ENCODE results near the gene DISC1.
"Not testable (repeated sequence)": the region's sequence is repeated elsewhere in the genome, so short reads cannot be mapped to it uniquely, and the experiment has no call there.

The DISC1 gene

DNA sequence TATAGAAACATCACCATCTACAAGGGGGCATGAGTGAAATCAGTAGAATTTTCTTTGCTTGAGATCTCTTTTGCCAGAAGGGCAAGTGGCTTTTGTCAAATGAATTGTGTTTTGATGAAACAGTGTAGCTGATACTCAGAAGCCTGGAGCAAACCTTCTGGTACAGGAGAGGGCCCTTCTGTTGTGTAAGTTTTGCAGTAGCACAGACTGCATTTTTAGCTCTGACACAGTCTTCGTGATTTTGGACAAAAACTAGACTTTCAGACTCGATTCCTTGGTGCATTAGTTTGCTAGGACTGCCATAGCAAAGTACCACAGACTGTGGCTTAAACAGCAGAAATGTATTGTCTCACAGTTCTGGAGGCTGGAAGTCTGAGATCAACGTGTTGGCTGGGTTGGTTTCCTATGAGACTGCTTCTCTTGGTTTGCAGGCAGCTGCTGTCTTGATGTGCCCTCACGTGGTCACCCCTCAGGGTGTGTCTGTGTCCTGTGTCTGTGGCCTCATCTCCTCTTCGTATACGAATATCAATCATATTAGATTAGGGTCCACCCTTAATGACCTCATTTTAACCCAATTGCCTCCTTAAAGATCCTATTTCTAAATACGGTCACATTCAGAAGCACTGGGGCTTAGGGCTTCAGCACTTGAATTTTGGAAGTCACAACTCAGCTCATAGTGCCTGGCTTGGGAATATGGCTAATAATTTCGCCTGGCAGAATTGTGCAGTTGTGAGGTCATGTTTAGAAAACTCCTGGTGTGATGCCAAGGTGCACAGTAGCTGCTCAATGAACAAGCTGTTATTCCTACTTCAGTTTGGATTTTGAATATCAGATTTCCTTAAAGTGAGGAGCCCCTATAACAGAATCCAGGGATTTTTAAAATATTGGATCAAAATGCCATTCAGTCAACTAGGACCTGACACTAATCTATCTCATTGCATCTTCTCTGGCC is 21.2 kb upstream of the DISC1 start:
- in situ Hi-C loops (cut with MboI; ENCODE audit: low sequenced_read_pairs): loop anchor here (10.0 kb wide), 1 partner anchor 251 kb away; no protein-coding TSS in a partner anchor

DNA sequence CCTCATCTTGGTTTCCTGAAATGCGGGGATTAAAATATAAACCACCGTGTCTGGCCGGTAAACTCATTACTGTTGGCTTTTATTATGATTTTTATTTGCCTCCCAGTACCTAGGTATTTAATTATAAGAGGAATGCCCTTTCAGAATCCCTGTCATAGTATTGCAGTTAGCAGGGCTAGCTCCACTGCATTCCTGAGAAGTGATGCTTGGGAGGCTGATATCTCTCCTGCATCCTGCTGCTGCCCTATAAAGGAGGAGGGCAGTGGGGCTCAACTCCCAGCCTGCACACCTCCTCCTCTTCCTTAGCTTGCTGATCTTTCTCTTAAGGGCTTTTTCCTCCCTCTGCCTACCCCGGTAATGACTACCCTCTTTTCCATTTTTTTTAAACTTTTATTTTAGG is 19.9 kb upstream of the DISC1 start:
- in situ Hi-C loops (cut with MboI; ENCODE audit: low sequenced_read_pairs): loop anchor here (10.0 kb wide), 1 partner anchor 252 kb away; no protein-coding TSS in a partner anchor

DNA sequence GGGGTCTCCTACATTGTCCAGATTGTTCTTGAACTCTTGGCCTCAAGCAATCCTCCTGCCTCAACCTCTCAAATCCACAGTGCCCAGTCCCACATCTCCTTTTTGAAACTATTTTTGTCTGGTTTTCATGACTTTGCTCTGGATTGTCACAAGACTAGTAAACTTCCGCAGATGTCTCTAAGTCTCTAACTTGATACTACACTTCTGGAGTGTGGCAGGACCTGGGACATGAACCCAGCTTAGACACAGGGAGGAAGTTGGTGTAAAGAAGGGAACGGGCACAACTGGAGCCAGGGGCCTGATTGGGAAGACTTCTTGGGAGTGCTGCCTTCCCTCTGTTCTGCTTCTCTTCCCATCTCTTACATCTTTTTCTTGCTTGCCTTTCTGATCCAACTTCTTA is 16.2 kb upstream of the DISC1 start:
- in situ Hi-C loops (cut with MboI; ENCODE audit: low sequenced_read_pairs): no loop called here

DNA sequence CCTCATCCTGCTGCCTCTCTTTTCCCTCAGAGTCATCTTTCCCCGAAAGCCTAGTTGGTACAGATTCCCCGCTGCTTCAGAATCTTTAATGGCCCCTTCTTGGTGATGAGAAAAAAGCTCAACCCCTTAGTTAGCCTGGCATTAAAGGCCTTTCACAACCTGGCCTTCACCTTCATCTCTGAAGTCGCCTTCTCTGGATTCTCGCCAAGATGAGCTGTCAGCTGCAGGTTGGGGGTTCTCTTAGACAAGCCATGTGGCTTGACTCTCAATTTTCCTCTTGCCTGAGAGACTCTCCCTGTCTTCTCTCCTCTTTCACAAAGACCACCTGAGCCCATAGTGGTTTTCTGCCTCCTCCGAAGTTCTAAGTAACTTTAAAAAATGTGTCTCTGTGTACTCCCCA is 15.5 kb upstream of the DISC1 start:
- in situ Hi-C loops (cut with MboI; ENCODE audit: low sequenced_read_pairs): no loop called here

DNA sequence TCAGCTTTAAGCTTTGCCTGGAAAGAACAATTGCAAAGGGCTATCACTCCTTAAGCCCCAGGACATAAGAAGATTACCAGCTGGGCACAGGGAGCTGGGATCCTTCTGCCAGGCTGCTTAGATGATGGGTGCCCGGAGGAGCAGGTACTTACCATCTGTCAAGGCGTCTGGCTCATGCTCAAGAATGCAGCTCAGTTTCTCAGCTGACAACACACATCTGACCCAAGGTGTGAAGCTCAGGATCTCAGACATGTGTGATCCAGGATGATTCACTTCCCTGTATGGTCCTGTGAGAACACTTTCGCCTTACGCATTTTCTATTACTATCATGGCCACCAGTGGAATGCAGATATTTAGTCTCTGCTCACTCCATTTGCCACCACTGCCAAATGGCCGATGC is 14.7 kb upstream of the DISC1 start:
- in situ Hi-C loops (cut with MboI; ENCODE audit: low sequenced_read_pairs): no loop called here

DNA sequence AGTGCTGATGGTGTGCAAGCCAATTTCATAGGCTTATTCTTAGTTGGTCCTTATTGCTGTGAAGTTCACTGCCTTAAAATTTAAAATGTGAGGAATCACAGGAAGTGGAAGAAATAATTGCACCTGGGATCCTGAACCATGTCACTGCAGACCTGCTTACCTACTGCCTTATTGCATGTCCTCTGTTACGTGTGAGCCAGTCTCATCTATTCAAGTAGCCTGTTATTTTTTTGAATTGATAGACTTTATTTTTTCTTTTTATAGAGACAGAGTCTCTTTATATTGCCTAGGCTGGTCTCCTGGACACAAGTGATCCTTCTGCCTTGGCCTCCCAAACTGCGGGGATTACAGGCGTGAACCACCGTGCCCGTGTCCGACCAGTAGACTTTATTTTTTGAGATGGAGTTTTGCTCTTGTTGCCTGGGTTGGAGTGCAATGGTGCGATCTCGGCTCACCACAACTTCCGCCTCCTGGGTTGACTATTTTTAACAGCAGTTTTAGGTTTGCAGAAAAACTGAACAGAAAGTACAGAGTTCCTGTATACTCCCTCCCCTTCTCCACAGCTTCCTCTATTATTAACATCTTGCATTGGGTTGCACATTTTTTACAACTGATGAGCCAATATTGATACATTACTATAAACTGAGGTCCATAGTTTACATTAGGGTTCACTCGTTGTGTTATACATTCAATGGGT is 14.0 kb upstream of the DISC1 start:
- in situ Hi-C loops (cut with MboI; ENCODE audit: low sequenced_read_pairs): no loop called here

DNA sequence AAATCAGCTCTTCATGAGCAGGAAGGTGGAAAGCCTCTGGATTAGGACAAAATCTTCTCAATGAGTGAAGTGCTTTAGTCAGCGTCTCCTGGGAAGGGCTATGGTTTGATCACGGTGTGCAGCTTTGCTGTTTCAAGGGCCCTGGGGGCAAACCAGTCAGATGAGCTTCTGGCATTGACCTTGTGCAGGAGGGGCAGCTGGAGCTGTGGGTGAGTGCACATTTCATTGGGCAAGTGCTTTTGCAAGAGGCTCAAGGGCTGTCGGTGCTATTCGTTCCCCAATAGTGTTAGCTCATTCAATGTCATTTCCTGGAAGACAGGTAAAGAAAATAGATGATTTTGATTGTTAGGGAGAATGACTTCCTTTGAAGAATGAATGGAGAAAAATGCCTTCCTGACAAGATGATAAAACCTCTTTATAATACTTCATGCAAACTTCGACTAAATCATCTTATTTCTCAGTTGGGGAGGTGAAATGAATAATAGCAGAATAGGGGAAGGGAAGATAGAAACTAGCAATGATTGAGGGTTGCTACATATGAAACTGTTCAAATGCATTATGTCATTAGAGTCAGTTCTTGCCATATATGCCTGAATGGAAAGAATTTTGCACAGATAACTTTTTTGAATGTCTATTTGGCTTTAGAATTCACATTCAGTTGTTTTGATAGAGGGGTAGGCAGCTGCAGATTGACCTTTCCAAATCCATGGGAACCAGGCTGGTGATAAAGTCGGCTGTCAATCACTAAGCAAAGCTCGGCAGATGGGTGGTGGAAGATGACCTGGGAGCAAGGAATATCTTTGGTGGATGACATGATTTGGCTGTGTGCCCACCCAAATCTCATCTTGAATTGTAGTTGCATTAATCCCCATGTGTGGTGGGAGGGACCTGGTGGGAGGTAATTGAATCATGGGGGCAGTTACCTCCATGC is 12.9 kb upstream of the DISC1 start:
- in situ Hi-C loops (cut with MboI; ENCODE audit: low sequenced_read_pairs): no loop called here

DNA sequence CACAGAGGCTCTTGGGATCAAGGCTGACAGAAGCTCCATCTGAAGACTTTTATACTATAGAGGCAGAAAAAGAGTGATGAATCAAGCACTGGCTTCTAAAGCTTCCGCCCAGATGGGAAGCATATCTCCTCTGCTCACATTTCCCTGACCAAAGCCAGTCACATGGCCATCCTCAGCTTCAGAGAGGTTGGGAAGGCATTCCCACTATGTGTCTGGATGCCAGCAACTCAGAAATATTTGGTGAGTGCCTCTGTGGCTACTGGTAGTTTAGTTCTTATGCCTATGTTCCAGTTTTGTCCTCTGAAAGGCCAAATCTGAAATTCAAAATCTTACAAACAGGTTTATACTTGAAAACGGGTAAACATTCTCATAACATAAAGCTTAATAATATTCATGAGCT is 9.9 kb upstream of the DISC1 start:
- in situ Hi-C loops (cut with MboI; ENCODE audit: low sequenced_read_pairs): no loop called here

DNA sequence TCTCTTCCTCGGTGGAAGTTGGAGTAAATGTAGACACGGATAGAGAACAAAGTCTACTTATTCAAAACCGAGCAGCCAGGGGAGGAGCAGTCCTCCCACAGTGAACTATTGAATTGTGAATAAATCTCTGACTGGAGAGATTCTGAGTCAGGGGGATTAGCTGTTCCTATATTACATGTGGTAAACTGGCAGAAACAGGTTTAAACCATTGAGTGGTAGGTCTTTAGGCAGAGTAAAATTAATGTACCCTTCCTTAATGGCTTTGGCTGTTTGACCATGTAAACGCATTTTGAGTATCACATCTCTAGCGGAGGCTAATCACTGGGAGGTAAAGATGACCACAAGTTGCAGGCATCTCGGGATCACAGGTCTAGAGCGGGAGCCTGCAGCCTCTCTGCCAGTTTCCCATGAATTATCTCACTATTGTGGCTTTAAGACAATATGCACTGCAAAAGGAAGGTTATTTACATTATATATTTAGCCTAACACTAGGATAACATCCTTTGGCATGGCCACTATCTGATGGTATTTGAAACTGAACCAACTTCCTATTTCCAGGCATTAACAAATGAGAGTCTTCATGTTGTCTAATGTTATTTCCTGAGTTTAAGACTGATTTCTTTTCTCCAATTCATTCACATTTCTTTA is 7.9 kb upstream of the DISC1 start:
- in situ Hi-C loops (cut with MboI; ENCODE audit: low sequenced_read_pairs): no loop called here

DNA sequence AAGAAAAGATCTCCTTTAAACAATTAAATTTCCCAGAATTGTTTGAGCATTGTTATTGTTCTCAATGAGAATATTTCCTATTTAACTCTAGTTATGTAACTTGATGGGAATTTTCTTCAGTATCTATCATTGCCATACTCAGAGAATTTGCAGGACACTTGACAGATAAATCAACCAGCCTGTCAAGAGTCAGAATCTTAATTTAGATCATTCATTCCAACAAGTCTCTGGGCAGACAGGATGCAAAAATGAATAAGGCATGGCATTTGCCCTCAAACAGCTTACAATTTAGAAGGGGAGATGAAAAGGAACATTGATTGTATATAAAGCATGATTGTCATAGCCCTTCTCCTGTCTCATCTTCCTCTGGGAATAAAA is 7.3 kb upstream of the DISC1 start:
- in situ Hi-C loops (cut with MboI; ENCODE audit: low sequenced_read_pairs): no loop called here

DNA sequence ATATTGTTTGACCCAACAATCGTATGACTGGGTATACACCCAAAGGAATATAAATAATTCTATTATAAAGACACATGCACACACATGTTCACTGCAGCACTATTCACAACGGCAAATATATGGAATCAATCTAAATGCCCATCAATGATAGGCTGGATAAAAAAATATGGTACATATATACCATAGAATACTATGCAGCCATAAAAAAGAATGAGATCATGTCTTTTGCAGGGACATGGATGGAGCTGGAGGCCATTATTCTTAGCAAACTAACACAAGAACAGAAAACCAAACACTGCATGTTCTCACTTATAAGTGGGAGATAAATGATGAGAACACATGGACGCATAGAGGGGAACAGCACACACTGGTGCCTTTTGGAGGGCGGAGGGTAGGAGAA is 1.5 kb upstream of the DISC1 start:
- in situ Hi-C loops (cut with MboI; ENCODE audit: low sequenced_read_pairs): not testable (repeated sequence)

DNA sequence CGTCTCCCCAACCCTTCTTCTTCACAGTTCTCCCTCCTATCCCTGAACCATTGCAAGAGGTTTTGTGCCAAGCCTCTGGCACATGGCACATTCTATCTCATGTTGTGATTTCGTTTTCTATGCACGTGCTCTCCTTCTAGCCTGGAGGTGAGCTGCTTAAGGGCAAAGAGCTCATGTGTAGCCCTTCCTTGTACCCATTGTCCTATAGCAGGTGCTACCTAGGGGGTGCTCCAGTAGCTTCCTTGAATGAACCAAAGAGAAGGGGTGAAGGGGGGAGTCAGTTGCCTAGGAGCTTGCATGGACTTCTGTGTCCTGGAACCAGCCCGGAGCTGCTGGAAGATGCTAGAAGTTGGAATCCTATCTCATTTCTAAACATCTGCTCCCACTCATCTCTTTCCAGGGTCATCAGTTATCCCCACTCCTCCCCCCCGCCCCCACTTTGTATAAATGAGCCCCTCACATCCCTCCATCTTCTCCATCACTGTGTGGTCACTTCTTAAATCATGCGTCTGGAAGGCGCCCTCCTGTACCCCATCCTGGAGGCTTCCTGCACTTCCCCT is 535 bp upstream of the DISC1 start:
- in situ Hi-C loops (cut with MboI; ENCODE audit: low sequenced_read_pairs): no loop called here

DNA sequence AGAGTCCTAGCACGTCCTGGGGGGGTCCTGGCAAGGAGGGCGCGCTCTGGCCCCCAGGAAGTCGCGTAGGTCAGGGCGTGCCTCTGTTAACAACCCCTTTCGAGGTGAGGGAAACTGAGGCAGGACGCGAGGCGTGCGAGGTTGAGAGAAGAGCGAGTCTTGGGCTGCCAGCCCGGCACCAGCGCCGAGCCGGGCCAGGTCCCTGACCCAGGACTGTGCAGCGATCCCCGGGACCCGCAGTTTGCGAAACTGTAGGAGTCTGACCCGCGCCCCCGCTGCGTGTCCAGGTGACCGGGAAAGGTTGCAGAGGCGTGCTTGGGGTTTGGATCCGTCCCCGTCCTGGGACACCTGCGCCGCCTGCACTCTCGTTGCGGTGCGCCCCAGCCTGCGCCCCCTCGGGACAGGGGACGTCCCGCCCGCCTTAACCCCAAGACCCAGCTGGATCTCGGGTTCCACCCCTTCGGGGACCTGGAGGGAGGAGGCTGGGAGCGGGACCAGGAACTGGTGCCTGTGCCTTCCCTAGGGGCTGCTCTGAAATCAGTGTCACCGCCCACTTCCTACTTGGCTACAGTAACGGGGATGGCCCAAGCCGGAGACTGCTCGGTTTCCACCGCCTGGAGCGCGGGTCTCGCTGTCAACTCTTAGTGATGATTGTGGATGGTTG is 493 bp downstream of the DISC1 start:
- in situ Hi-C loops (cut with MboI; ENCODE audit: low sequenced_read_pairs): no loop called here

DNA sequence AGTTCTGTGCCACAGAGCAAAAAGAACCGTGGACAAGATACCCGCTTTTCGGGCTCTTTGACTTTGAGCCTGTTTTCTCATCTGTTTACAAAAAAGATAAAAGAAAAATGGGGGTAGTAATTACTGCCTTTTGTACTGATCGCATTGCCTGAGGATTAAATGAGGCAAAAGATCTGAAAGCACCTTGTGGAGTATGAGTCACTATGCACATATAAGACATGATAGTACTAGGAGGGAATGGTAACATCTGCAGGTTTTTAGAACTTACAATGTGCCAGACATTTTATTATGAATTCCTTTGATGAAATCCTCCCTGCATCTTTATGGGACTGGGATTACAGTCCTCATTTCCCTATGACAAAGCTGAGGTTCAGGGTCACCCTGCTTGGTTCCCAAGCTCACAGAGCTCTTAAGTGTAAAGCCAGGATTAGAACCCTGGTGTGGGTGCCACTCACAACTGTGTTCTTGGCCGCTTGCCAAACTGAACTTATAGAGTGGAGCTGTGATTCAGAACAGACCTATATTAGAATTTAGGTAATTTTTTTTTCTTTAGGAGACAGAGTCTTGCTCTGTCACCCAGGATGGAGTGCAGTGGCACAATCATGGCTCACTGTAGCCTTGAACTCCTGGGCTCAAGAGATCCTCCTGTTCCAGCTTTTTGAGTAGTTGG is 1.8 kb downstream of the DISC1 start:
- in situ Hi-C loops (cut with MboI; ENCODE audit: low sequenced_read_pairs): no loop called here

DNA sequence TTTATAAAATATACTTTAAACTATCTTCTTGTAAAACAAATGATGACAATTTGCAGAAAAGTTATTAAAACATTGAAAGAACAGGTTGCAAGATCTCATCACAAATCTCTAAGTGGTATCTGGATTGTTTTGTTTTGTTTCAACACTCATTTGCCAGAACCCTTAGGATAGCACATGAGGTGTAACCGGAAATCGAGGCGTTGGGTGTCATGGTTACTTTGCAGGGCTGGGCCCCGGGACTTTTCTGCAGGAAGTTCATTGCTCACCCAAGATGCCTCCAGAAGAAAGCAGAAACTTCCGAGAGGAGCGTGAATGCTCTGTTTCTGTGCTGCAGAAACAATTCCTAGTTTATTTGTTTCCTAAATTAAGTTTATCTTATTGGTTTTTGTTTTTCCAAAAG is 2.5 kb downstream of the DISC1 start:
- in situ Hi-C loops (cut with MboI; ENCODE audit: low sequenced_read_pairs): no loop called here

DNA sequence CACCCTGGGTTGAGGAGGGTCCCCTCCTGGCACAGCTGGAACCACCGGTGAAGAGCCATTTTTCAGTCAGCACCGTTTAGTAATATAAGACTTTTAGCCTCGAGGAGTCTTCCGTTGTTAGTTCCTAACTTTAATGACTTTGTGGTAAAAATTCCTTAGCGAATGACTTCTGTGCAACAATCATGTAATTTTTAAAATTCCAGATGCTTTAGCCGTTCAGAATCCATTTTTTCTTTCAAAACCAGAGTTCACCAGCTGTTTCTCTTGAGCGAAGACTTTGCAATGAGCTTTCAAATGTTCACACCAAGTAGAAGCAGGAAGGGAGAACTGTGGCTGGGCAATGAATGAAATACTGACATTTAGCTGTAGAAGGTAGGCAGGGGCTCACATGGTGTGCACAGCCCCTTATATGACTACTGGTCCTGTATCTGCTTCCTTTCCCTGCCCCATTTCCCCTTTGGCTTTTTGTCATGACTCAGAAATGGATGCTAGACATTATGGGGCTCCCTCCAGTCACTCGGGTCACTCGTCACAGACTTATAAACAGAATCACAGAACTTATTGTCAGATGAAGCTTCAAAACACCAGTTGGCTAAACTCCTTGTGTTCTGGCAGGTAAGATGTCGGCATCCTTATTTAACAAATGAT is 4.1 kb downstream of the DISC1 start:
- in situ Hi-C loops (cut with MboI; ENCODE audit: low sequenced_read_pairs): no loop called here

DNA sequence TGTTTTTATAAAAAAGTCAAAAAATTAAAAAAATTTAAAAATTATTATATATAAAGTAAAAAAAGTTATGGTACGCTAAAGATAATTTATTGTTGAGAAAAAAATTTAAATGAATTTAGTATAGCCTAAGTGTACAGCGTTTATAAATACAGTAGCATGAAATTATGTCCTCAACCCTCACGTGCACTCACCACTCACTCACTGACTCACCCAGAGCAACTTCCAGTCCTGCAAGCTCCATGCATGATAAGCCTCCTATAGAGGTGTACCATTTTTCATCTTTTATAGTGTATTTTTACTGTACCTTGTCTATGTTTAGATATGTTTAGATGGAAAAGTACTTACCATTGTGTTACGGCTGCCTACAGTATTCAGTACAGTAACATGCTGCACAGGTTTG is 5.1 kb downstream of the DISC1 start:
- in situ Hi-C loops (cut with MboI; ENCODE audit: low sequenced_read_pairs): no loop called here

DNA sequence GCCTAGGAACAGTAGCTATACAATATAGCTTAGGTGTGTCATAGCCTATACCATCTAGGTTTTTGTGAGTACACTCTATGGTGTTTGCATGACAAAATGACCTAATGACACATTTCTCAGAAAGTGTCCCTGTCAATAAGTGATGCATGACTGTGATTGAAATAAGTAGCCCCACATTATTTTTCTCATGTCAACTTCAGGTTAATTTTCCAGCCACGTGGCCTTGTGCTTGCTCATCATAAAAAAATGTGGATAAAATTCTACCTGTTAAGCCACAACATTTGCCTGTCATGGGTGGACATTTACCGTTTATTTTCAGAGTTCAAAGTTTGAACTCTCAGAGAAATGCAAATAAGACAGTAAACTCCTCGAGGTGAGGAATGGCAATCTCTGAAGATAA is 5.5 kb downstream of the DISC1 start:
- in situ Hi-C loops (cut with MboI; ENCODE audit: low sequenced_read_pairs): no loop called here

Data from HL-60/S4 treated with retinoic acid at 250 ng/mL for 4 days and 3 days (cell line).